ENCODE results near the gene ALDOB.

ALDOB gene

GRCh38 chr9:101421653-101422065, 13.9 kb downstream of the ALDOB start:
- no peak for DNase-seq

GRCh38 chr9:101419863-101420262, 15.7 kb downstream of the ALDOB start:
- no peak for DNase-seq

- DNase-seq, result no peak
These were observed 16.8 kb downstream of the ALDOB start for GRCh38 chr9:101418518-101419430.

GRCh38 chr9:101417977-101418376, 17.6 kb downstream of the ALDOB start:
- DNase-seq, result no peak

- no peak for DNase-seq
These were observed 18.2 kb downstream of the ALDOB start for GRCh38 chr9:101417389-101417788.

GRCh38 chr9:101415578-101415977, 20.0 kb downstream of the ALDOB start:
- no peak for DNase-seq

- DNase-seq, result no peak
These were observed 20.7 kb downstream of the ALDOB start for GRCh38 chr9:101414839-101415238.

- no peak for DNase-seq
These were observed 26.5 kb downstream of the ALDOB start for GRCh38 chr9:101409079-101409477.

GRCh38 chr9:101408374-101409078, 27.0 kb downstream of the ALDOB start:
- no peak for DNase-seq

GRCh38 chr9:101403516-101404285, 31.9 kb downstream of the ALDOB start:
- DNase-seq, result no peak

GRCh38 chr9:101400120-101400519, 35.5 kb downstream of the ALDOB start:
- DNase-seq, result peak in 1 of 51 donors; percentile 16

- no peak for DNase-seq
These were observed 36.0 kb downstream of the ALDOB start for GRCh38 chr9:101399643-101399970.

- peak in 16 of 51 donors; percentile 8 to 71 (median 56) for DNase-seq
These were observed 36.5 kb downstream of the ALDOB start for GRCh38 chr9:101398930-101399642.

GRCh38 chr9:101398068-101398929, 37.3 kb downstream of the ALDOB start, which contains the start of the genes MRPL50 and ZNF189:
Gene MRPL50 (minus strand): TSS chr9:101398618. CDS start chr9:101398592, 26 bp downstream.
Gene ZNF189 (plus strand): TSS chr9:101398851. CDS start chr9:101399157, 306 bp downstream.
- DNase-seq, result peak; percentile 62 to 100 (median 98)

GRCh38 chr9:101397746-101398067, 37.9 kb downstream of the ALDOB start:
- DNase-seq, result peak in 1 of 51 donors; percentile 21

- DNase-seq, result no peak
These were observed 40.9 kb downstream of the ALDOB start for GRCh38 chr9:101394687-101395086.

- DNase-seq, result no peak
These were observed 42.4 kb downstream of the ALDOB start for GRCh38 chr9:101393135-101393534.

GRCh38 chr9:101388507-101388993, 47.0 kb downstream of the ALDOB start:
- DNase-seq, result peak in 2 of 51 donors; percentile 4 to 42

- DNase-seq, result peak in 1 of 51 donors; percentile 65
These were observed 47.6 kb downstream of the ALDOB start for GRCh38 chr9:101387871-101388506.
